GM19025 (cell line): ENCODE data around the gene PIK3R2.
A peak's percentile ranks its signal among the peaks of the same experiment; 100 is the strongest.
"Not testable (repeated sequence)": the region's sequence is repeated elsewhere in the genome, so short reads cannot be mapped to it uniquely, and the experiment has no call there.

ENCODE experiments used
- ATAC-seq: cut with Tn5 transposase; IDR thresholded peaks from one replicate; pipeline ENCODE4 v1.9.1; 2021; ENCODE audit warnings: mild to moderate bottlenecking, low read depth, moderate library complexity; ENCODE audit not compliant: unreplicated experiment

PIK3R2 gene

GRCh38 chr19:18197941-18198340 lies 45.0 kb downstream of the PIK3R2 start:
- ATAC-seq = no peak

- ATAC-seq = no peak
Observed at GRCh38 chr19:18198374-18198773, 45.4 kb downstream of the PIK3R2 start.

DNA sequence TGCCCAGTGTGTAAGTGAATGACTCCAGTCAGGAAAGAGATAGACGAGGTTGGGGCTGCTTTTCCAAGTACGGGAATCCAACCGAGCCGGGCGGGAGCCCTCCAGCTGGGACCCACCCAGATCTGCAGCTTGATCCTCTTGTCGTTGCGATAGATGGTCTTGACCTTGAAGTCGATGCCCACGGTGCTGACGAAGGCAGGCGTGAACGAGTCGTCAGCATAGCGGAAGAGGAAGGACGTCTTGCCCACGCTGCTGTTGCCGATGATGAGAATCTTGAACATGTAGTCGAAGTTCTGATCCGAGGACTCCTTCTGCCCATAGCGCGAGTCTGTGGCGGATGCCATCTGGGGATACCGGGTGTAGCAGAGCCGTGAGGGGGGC lies 49.4 kb downstream of the PIK3R2 start:
- no peak for ATAC-seq

- no peak for ATAC-seq
Observed at GRCh38 chr19:18202778-18203407, 49.9 kb downstream of the PIK3R2 start.

DNA sequence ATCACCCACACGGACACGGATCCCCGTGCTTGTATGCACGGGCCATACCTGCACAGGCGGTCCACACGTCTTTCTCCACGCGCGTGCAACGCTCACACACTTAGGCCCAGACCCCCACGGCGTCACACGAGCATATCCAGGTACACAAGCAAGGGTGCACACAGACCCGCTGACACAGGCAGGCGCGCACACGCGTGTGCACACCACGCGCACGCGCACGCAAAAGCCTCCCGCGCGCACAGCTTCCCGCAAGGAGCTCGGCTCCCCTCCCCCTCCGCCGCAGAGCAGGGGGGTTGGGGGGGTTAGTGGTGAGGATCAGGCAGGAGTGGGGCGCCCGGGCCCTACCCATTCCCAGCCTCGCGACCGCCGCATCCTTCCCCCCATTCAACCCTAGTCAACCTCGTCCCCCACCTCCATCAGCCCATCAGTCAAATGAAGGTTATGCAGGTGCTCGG lies 50.5 kb downstream of the PIK3R2 start:
- no peak for ATAC-seq

- ATAC-seq = peak; percentile 92
Observed at GRCh38 chr19:18203863-18204393, 51.0 kb downstream of the PIK3R2 start, which contains the start of gene RAB3A. Gene RAB3A, minus strand, starts transcription at chr19:18204042. Its CDS starts 1,302 bp downstream, at chr19:18202740.

DNA sequence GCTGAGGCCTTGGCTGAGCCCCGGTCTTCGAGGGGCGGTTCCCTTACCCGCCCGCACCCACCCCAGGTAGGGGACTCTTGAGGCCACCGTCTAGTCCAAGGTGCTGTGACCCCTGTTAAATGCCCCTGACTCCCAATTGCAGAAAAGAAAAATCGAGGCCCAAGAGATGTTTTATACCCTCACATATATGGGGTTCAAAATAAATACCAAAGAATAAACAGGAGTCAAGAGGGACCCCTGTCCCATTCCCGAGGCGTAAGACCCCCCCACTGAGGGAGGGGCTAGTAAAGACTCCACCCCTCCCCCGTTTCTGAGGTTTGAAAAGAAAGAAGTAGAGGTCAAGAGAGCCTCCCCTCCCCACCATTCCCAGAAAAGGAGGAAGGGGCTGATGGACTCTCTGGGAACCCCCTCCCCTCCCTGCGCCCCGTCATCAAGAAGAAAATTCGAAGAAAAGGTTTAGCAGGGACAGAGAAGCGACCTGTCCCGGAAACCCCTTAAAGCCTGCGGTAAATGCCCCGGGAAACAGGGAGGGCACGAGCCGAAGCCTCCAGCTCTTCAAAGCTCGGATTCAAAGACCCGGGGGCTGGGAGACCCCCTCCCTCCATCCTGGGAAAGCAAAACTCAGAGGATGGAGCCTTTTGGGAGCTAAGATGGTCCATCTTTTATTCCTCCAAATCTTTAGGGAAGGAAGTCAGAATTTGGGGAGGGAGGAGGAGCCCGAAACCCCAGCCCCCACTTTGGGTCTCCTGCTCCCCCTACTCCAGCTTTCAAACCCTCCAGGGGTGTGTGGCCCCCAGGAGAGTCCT lies 51.6 kb downstream of the PIK3R2 start:
- ATAC-seq = peak; percentile 0

- ATAC-seq = no peak
Observed at GRCh38 chr19:18205200-18205892, 52.4 kb downstream of the PIK3R2 start.

DNA sequence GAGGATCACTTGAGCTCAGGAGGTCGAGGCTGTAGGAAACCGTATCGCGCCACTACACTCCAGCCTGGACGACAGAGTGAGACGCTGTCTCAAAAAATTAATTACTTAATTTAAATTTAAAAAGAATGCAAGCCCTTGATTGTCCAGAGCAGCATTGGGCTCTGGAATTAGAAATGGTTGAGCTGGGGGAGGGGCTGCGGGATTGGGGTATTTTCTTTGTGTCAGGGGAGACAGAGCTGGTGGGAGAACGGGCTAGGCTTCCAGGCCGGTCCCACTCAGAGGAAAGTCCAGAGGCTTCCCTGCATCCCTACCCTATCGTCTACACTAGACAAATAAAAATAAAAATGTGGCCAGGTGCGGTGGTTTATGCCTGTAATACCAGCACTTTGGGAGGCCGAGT lies 53.1 kb downstream of the PIK3R2 start:
- ATAC-seq = no peak

DNA sequence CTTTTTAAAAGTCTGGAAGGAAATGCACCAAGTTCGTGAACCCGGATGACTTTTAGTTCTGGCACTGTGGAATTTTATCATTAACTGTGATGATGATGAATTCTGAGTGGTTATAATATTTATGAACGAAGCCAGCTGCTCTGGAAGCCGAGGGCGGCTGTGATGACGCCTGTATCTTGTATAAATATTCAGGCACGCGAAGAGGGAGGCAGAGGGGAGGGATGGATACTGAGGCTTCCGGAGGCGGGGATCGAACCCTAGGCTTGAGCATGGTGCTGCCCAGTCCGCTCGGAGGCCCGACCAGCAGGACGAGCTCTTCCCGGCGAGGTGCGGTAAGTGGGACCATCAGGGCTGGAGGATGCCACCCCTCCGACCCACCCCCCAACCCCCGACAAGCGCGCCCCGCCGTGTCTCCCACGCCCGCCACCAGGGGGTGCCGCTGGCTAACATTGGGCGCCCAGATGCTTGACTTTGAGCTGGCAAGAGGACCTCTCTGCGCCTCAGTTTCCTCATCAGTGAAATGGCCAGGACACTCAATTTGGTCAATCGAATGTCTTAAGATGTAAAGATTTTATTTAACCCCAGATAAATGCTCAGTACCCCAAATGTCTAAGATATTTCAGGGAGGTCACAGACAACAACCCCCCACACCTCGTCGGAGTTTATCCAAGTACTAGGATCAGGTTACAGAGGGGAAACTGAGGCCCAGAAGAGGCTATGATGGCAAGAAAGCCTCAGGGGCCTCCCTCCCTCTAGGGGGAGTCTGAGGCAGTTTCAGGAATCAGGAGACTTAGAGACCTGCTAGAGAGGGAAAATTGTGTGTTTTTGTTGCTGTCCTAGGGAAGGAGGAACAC lies 55.4 kb downstream of the PIK3R2 start:
- ATAC-seq = no peak

GRCh38 chr19:18209912-18210311 lies 56.9 kb downstream of the PIK3R2 start:
- ATAC-seq = not testable (repeated sequence)

- ATAC-seq = no peak
Observed at GRCh38 chr19:18211683-18212082, 58.7 kb downstream of the PIK3R2 start.

DNA sequence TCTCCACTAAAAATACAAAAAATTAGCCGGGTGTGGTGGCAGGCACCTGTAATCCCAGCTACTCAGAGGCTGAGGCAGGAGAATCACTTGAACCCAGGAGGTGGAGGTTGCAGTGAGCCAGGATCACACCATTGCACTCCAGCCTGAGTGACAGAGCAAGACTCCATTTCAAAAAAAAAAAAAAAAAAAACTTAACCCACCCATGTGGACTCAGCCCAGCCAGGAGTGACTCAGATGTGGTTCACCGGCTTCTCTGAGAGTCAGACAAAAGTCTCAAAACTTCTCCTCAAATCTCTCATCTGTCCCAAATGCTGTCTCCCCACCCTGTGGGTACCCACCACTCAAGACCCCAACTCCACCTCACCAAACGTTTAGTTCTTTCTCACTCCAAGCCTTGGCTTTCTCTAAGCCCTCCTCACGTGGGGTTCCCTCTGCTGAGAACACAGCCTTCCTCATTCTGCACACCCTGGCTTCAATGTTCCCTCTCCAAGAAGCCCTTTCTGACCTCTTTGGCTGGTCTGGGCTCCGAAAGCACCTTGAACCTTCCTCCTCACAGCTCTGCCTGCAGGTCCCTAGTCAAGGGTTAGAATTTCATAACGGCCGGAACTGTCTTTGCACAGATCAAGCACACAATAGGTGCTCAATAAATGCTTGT lies 61.9 kb downstream of the PIK3R2 start:
- no peak for ATAC-seq

- ATAC-seq = no peak
Observed at GRCh38 chr19:18216789-18217188, 63.8 kb downstream of the PIK3R2 start.

GRCh38 chr19:18218159-18218558 lies 65.2 kb downstream of the PIK3R2 start:
- ATAC-seq = no peak

DNA sequence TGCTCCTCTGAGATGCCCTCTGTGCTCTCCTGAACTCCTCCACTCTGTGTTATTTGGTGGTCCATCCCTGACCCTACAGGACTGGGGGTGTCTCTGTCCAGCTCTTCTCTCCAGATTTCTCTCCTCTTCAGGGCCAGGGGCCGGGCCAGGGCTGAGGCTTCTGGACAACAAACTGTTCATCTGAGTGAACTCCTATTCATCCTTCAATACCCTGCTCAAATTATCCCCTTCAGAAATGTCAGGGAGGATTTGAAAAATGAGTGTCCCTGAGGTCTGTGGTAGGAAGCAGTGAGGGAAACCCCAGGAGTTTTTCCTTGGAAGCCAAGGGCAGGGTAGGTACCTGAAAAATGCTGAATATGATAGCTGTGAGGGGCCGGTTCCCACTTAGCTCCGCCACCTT lies 65.6 kb downstream of the PIK3R2 start:
- no peak for ATAC-seq
